ENCODE measurements around the gene AP3B1.
"Not testable (repeated sequence)": the region's sequence is repeated elsewhere in the genome, so short reads cannot be mapped to it uniquely, and the experiment has no call there.

Gene AP3B1

DNA sequence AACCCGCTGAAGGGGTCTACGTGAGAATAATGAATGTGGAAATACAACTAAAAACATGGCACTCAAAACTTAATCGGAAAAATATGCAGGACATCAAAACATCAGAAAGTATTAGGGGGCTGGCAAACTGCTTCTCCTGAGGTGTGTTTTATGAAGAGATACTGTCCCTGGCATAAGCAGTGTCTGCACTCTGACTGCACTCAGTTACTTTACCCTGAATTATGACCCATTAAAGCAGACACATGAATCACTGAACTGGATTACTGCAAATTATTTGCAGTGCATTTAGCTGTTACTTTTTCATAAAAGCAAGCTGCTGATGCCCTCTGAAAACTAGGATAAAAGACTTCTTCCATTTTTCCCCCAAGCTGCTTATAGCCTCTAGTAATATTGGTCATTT, 164.9 kb downstream of the AP3B1 start:
- DNase-seq: no peak

DNA sequence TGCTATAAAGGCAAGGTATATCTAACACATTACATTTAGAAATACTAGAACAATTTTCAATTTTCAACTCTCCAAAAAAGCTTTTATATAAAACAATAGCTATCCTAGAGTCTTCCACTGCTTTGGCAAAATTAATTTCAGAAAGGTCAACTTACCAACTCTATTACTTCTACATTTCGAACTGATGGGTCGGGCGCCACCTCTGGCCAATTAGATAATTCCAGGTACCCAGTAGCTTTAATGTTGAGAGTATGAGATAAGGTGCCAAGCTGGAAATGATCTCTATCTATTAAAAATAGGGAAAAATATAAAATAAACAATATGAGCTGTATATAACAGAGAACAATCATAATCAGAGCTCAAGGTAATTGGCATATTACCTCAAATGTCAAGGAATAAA, 166.6 kb downstream of the AP3B1 start:
- no peak for DNase-seq

DNA sequence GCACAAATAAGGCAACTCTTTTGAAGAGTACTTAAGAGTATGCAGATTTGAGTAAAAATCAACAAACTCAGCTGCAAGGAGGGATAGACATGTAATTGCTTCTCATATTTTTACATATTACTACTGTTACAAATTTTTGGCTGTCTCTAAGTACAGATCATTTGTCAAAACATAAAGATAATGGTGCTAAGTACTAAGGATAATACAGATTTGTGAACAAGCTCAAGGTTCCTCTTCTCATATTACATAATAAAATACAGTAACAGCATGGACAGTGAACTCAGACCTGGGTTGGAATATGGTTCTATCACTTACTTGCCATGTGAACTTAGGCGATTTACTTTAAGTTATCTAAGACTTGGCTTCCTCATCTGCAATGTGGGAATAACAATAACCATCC, 168.0 kb downstream of the AP3B1 start:
- no peak for DNase-seq

DNA sequence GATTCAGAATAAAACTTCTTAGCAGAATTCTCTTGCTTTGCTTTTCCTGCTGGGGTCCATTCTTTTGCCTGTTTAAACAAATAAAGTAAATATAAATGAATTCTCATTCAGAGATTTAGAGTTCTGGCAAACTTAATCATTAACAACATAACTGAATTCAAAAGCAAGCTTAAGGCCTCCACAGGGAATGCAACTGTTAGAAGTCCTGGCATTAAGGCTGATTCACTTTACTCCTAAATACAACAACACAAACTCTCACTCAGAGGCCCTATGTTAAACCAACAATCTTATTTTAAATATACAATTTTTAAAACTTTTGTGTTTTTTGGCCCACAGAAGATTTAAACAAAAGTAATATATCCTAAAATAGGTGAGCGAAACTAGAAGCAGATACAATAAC, 178.3 kb downstream of the AP3B1 start:
- no peak for DNase-seq

DNA sequence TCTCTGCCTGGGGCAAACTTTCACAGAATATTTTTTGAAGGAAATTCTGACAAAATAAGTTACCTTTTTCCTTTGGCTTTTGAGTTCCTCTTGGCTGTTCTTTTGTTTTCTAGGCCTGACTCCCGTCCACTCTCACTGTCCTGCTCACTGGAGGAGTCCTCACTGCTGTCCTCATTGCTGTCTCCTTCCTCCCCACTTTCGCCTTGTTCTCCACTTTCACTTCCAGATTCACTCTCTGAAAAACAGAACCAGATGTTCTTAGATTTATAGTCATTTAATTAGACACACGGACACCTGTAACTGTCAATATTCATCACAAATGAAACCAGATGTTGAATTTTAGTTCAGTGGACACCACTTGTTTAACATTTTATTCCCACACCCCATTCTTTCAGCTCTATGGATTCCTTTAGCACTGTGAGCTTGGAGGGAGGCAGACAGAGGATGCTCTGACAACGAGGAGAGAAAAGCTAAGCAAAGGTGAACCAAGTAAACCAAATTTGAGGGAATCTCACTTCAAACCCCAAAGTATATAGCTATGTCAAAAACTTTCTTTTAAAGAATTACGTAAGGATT, 180.7 kb downstream of the AP3B1 start:
- DNase-seq: no peak

DNA sequence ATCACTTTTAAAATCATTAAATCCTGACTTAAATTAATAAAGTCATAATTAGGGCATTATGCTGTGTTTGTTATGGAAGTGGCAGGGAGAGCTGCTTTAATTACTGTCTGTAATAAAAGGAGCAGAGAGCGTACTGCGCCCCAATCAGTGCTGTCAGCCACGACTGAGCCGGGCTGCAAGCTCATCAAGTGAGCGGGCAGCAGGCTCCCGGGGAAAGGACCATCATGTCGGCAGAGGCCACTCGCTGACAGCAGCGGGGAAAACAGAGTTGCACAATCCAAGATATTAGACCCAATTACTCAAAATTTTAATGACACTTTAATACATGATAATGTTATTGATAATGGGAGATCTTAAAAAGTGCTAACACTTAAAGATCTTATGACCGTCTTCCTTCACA, 181.6 kb downstream of the AP3B1 start:
- DNase-seq: no peak

DNA sequence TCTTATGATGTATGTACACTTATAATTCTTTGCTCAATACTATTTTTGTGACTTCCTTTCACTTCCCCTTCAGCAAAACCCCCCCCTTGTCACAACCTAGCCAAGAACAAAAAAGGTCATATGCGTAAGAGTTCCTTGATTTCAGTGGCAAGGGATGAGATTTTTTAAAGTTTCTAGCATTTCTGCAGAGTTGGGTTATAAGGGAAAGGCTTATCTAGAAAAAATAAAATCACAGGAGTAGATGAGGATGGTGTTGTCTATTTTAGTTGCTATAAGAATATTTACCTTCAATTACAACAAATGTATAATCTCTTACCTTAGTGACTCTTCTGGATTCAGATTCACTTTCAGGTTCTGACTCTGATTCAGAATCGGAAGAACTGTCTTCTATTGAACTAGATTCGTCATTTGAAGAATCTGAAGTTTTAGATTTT, 184.6 kb downstream of the AP3B1 start:
- no peak for DNase-seq

DNA sequence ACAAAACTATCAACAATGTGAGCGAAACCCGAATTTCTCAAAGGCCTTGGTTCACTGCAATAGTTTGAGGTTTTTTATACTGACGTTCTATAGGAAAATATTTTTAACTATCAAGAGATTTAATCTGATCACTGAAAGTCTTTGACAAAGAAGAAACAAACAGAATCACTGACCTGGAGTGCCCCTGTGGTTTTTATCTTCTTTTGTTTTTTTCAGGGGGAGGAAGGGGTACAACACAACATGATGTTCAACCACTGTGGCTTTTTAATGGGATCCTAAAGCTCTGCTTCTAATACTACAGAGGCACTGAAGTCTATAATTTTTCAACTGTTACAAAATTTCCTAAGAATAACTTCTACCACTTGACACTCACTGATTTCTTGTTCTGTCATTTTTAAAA, 185.9 kb downstream of the AP3B1 start:
- DNase-seq: no peak

DNA sequence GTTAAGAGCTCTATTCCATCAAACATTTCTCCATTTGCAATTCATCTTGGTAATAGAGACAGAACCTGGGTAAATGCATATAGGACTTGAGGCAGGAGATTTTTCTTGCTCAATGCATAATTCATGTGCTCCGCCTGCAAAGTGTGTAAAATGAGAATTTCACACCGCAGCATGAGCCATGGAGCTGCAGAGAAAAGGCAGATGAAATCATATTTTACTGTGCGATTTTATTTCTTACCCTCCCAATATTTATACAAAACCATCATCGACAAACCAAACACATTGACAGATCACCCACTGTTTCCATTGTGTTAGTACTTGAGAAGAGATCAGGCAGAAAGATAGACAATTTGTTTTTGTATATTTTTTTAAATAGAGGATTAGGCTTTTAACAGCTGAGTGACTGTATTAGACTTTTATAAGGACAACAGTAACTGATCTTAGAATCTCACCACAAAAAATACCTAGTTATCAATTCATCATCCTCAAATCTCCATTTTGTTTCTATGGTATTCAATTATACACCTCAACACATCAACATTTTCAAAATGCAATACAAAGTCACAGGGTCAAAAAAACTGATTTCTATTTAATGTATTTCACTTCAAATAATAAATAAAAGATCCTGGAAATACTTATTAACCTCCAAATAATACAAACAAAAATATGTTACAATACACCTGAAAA, 191.1 kb downstream of the AP3B1 start:
- no peak for DNase-seq

DNA sequence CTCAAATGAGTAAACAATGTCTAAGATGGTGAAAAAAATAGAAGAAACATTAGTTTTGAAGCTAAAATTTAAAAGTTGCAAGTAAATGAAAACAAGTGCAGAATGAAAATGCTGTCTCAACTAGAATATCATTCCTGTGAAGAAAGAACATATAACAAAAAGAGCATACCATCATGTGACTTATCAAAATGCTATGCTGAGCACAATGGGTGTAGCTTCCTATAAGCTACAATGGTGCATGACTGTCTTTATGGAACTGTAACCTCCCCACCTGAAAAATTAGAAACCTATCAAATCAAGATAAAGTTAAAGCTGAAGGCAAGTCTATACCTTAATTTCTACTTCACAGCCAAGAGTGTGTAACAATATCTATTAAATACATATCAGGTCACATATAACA, 192.0 kb downstream of the AP3B1 start:
- no peak for DNase-seq

DNA sequence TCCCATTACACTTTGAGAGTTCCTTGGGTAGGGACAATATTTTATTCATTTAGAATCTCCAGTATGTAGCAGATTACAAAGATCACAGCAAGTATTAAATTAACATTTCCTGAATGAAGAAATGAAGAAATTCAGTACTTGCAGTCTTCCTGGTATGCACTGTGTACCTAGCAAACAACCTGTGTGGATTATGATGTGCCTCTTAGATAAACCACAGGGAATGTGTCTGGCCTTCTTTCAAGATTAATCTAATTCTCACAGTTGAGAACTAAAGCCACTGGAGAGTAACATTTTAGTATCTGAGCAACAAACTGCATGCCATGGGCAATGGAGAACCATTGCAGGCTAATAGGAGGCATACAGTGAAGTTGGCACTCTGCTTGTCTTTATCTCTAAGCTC, 199.4 kb downstream of the AP3B1 start:
- DNase-seq: no peak

DNA sequence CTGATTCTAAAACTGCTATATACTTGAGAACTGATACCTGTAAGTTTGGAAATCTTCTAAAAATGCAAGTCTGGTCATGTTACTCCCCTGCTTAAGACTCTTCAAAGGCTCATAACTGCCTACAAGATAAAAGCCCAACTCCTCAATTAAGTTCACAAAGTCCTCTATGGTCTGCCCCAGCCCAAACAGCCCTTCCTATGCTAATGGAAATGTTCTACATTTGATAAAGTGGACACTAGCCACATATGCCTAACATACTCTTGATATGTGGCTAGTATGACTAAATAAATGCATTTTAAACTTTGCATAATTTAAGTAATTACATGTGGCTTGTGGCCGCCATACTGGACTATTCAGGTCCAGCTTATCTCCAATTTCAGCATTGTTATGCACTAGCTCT, 204.5 kb downstream of the AP3B1 start:
- no peak for DNase-seq

DNA sequence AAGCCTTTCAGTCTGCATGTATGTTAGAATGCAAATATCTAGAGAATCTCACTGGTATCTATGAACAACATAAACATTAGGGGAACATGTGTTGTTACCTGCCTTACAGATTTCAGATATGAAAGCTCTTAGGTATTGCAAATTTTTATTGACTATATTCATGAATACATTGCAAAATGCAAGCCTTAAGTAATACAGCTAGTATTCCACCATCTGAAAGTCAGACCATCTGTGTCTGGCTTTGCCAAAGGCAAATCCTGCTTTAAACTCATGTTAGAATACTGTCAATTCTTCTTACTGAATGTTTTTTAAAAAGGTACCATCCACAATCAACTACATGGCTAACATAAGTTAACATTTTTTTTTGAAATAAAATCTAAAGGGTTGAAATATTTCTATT, 215.6 kb downstream of the AP3B1 start:
- DNase-seq: no peak

DNA sequence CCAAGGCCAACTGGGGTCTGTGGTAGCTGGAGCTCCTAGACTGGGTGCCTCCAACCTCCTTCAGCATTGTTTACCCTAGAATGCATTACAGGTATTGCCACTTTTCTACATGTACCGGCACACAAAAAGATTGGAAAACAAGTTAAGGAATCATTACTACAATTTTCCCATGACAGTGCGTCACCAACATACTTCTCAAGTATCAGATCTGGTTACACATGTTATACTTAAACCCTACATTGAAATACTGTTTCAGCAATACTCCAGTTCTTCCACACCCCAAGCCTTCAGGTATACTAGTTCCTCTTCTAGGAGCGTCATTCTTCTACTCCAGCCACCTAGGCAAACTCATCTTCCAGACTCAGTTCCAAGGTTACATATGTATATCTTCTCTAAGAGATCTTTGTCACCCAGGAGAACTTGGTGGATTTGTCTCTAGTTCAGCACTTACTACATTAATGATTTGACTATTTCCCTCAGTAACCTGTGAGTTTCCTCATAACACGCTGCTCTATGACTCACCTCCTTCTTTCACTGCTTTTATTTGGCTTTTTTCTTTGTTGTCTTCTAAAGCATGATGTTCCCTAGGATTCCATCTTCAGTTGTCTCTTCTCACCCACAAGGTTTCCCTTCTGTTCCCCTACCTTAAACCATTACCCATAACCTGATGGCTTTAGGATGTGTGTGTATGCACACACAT, 217.0 kb downstream of the AP3B1 start:
- DNase-seq: no peak

DNA sequence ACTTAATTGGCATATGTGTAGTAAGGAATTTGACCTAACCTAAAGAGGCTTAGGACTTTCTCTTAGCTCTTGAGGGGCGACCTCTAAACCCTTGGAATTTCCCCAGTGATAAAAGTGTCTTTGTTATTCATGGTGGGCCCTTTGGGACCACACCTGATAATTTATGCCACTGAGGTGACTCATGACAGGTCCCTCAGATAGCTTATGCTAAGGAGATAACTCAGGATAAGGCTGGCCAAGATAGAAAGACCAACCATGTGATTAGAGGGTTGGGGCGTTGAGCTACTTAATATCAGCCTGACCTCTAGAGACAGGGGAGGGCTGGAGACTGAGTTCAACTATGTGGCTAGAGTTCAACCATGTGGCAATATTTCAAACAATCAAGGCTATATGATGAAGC, 218.1 kb downstream of the AP3B1 start:
- no peak for DNase-seq

DNA sequence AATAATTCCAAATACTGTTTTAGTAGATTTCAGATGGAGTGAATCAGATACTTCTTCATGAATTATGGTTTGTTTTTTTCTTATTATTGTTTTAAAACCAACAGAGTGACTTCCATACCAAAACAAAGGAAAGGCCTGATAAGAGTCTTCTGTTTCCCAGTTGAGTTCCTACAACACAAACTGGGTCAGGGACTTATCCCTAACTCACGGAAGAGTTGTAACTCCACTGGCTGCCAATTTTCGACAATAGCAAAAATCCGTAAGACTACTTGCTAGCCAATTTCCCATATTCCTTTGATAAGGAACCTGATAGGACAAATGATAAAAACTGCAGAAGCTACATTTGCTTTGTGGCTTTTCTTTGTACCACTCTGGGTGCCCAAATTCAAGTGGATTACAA, 219.2 kb downstream of the AP3B1 start:
- DNase-seq: no peak

DNA sequence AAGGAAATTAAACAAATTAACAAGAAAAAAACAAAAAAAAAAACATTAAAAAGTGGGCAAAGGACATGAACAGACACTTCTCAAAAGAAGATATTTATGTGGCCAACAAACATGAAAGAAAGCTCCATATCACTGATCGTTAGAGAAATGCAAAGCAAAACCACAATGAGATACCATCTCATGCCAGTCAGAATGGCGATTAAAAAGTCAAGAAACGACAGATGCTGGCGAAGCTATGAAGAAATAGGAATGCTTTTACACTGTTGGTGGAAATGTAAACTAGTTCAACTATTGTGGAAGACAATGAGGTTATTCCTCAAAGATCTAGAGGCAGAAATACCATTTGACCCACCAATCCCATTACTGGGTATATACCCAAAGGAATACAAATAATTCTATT, 223.8 kb downstream of the AP3B1 start:
- DNase-seq: not testable (repeated sequence)

DNA sequence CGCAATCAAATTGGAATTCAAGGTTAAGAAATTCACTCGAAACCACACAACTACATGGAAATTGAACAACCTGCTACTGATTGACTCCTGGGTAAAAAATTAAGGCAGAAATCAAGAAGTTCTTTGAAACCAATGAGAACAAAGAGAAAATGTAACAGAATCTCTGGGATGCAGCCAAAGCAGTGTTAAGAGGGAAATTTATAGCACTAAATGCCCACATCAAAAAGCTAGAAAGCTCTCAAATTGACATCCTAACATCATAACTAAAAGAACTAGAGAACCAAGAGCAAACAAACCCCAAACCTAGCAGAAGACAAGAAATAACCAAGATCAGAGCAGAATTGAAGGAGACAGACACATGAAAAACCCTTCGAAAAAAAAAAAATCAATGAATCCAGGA, 226.9 kb downstream of the AP3B1 start:
- DNase-seq: not testable (repeated sequence)

DNA sequence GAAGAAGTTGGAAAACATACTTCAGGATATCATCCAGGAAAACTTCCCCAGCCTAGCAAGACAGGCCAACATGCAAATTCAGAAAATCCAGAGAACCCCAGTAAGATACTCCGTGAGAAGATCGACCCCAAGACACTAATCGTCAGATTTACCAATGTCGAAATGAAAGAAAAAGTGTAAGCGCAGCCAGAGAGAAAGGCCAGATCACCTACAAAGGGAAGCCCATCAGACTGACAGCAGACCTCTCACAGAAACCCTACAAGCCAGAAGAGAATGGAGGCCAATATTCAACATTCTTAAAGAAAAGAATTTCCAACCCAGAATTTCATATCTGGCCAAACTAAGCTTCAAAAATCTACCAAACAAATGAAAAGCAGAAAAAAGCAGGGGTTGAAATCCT, 227.8 kb downstream of the AP3B1 start:
- DNase-seq: not testable (repeated sequence)

DNA sequence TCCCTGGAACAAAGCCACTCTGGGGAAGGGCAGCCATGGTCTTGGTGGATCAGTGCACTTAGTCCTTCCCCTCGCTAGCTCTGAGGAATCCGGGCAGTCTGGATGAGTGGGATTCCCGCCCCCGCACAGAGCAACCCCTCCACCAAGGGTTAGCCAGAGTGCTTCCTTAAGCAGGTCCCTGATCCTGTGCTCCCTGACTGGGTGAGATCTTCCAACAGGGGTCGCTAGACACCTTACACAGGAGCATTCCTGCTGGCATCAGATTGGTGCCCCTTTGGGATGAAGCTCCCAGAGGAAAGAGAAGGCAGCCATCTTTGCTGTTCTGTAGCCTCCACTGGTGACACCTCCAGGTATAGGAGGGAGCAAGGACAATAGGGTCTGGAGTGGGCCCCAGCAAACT, 228.8 kb downstream of the AP3B1 start:
- DNase-seq: no peak

DNA sequence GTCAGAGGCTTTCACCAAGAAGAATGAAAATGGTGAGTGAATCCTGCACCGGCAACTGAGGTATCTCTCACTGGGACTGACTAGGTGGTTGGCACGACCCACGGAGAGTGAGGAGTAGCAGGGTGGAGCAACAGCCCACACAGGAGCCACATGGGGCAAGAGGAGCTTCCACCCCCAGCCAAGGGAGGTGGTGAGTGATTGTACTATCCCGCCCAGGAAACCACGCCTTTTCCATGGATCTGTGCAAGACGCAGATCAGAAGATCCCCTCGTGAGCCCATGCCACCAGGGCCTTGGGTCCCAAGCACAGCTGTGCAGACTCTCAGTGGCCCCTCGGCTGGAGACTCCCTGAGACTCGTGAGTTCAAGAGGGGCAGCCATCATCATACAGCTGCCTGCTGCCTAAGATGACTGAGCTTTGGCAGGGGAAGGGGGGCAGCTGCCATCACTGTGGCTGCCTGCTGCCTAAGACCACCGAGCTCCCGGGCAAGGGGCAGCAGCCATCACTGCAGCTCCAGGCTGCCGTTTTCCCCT, 229.5 kb downstream of the AP3B1 start:
- DNase-seq: no peak

DNA sequence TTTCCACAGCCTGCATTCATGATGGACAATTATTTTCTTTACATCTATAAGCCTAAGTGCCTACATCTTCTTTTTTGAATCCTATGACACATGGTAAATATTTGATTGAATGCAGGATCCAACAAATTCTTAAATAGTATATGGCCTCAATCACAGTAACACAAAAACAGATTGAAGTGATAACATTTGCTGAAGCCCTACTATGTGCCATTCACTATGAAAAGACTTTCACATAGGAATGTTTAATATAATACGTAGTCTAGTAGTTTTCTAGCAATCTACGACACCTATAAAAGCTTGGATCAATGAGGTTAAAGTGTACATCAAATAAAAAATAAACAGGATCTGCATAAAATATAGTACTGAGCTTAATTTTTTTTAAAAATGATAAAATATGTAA, 231.0 kb downstream of the AP3B1 start:
- no peak for DNase-seq

DNA sequence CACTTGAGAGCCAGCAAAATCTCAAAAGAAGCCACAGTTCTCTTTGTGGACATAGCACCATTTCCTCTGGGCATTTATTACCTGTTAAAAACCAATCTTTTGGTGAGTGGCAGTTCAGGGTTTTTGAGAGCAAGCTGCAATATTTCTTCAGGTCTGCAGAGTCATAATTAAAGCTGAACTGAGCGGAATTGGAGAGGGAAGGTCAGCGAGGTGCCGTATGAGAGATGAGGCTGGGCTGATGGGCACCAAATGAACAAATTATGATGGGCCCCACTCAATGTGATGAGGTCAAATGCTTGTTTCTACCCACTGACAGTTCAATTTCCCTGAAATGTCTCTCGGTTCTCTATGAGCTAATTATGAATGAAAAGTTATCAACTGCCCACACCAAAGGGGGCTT, 231.9 kb downstream of the AP3B1 start:
- DNase-seq: no peak

DNA sequence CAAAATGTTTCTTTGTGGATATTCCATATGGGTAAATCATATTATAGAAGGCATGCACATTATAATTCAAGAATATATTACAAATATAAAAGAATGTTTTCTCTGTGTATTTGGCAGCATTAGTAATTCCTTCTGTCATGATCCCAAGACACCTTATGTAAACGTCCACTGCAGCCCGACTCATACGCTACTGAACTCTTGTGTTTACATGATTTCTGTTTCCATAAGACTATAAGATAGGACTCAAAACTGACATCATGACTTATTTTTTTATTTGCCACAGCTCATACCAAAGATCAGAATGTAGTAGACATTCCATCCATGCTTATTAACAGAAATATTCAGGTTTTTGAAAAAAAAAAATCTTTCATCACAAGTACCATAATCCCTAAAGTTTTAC, 234.1 kb downstream of the AP3B1 start:
- DNase-seq: no peak

All from GF-D8 (cell line).